Amygdala (tissue), 56 donors: Measurements from ENCODE around the gene GRPEL1.
A peak's percentile ranks its signal among the peaks of the same experiment; 100 is the strongest.

Experiments used
- DNase-seq, 56 donors: peaks; one replicate each; lab custom pipeline; 2025; lab: John Stamatoyannopoulos, UW

The GRPEL1 gene

DNA sequence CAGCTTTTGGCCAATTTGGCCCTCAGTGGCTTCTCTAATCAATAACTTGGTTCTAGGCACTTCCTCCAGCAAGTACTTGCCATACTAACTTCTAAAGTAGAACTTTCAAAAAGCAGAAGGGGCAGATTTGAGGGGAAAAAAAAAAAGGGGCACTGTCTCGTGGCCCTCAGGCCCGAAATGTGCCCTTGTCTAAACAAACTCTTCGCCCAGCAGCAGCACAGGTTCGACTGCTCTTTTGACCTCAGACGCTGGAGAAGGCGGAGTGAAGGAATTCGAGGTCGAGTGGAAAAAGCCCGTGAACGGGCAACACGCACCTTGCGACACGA lies 775 bp downstream of the GRPEL1 start:
- DNase-seq = no peak

- DNase-seq = no peak
Observed at GRCh38 chr4:7066493-7066892, 1.4 kb downstream of the GRPEL1 start.

GRCh38 chr4:7066006-7066405 lies 1.9 kb downstream of the GRPEL1 start:
- no peak for DNase-seq

- no peak for DNase-seq
Observed at GRCh38 chr4:7063362-7063761, 4.5 kb downstream of the GRPEL1 start.

GRCh38 chr4:7062816-7063215 lies 5.0 kb downstream of the GRPEL1 start:
- DNase-seq = no peak

GRCh38 chr4:7061815-7062214 lies 6.0 kb downstream of the GRPEL1 start:
- no peak for DNase-seq

DNA sequence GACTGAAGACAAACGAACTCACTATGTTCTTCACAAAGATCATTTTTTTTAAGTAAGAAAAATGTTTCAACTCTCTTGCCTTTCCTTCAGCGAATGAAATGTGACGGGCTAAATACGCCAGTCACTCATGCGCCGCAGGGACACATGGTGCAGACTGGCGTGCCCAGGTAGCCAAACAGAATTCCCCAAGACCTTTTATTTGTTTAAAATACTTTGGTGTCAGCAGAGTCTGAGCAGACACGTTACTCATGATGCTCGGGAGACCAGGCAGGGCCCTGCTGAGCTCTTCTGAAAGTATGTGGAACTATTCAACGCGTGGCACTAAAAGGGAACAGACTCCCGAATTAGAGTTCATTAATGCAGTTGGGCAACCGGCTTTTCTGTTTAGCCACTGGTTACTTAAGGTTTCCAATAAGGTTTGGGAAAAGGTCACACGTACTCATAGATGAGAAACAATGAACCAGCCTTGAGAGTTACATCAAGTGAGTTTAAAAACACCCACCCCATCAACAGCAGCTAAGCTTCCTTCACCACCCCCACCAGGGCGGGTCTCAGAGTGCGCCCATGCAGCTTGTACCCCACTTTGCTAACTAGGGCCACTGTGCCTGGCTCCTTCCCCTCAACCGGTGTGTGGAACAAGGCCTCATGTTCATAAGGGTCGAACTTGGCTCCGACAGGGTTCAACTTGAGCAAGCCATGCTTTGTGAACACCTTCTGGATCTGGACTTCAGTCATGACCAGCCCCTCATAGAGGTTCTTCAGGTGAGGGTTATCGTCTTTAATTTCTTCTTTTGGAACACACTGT lies 7.3 kb downstream of the GRPEL1 start:
- DNase-seq = no peak

GRCh38 chr4:7059662-7060061 lies 8.2 kb downstream of the GRPEL1 start:
- no peak for DNase-seq

DNA sequence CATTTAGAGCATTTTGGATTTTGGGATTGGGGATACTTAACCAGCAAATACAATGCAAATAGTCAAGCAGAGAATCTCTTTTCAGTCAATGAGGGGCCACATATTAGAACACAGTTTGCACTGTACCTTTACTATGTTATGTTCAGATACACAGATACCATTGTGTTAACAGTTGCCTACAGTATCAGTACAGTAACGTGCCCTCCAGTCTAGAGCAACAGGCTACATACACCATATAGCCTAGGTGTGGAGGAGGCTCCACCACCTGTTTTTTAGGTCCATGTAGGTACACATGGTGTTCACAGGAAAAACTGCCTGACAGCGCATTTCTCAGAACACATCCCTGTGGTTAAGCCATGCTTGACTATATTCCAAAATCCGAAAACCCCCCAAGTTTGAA lies 9.1 kb downstream of the GRPEL1 start:
- no peak for DNase-seq

GRCh38 chr4:7055990-7056325 lies 11.9 kb downstream of the GRPEL1 start:
- no peak for DNase-seq

GRCh38 chr4:7055111-7055989 lies 12.5 kb downstream of the GRPEL1 start:
- DNase-seq = no peak

GRCh38 chr4:7054106-7054880 lies 13.6 kb downstream of the GRPEL1 start:
- DNase-seq = no peak

GRCh38 chr4:7052923-7053715 lies 14.7 kb downstream of the GRPEL1 start:
- DNase-seq = peak in 17 of 56 donors; percentile 8 to 75 (median 44)

DNA sequence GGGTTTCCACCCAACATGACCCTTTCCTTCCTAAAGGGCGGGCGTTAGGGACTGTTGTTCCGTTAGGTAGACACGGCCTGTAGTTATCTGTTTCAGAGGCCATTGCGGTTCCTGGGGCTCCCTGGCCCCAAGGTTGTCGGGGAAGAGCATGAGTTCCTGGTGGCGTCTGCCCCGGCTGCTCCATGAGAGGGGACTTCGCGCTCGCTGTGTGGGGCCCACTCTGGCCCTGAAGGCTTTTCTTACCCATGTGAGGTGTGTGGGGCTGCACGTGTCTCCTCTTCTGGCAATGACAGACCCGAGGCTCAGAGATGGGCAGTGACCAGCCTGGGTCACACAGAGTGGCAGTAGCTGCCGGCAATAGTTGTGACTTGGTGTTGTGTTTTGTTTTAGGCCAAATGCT lies 15.6 kb downstream of the GRPEL1 start:
- no peak for DNase-seq

- DNase-seq = no peak
Observed at GRCh38 chr4:7051905-7052304, 16.0 kb downstream of the GRPEL1 start.

- DNase-seq = no peak
Observed at GRCh38 chr4:7051144-7051495, 16.7 kb downstream of the GRPEL1 start.

- DNase-seq = no peak
Observed at GRCh38 chr4:7050481-7051143, 17.3 kb downstream of the GRPEL1 start.

DNA sequence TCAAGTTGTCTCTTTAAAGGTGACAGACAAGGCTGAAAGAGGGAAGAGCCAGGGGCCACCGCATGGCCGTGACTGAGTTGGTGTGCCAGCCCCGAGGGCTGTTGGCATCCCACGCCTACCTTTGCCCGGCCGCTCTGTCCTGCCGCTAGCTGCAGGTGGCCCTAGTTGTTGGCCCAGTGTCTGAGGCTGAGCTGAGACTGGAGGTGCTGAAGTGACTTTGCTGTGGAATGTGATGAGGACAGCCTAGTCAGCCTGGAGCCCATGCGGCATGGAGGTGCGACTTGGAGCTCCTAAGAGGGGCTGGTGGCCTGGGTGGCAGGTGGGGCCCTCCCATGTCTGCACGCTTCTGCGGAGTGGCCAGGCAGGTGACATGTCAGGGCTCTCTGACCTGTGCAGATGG lies 18.1 kb downstream of the GRPEL1 start:
- DNase-seq = no peak

- DNase-seq = no peak
Observed at GRCh38 chr4:7049295-7049694, 18.6 kb downstream of the GRPEL1 start.

DNA sequence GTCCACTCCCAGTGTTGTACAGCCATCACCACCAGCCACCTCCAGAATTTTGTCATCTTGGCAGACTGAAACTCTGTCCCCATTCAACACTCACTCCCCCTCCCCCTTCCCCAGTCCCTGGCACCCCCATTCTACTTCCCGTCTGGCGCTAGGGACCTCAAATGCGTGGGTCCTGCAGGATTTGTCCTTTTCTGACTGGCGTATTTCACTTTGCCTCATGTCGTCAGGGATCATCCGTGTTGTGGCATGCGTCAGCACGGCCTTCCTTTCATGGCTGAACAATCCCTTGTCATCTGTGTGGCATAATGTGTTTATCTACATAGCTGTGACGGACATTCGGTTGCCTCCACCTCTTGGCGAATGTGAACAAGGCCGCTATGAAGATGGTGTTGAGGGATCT lies 19.2 kb downstream of the GRPEL1 start:
- DNase-seq = no peak
